Activated CD8-positive, alpha-beta memory T cell treated with anti-CD3 and anti-CD28 coated beads for 4 hours (primary cell): ENCODE data around the gene TLR4.

ENCODE experiments used
- DNase-seq, 2 donors: peaks; one replicate each; pipeline ENCODE4 v3.0.0-alpha.2; 2020; ENCODE audit warnings: low read depth in 2 of 2

The TLR4 gene

GRCh38 chr9:117714282-117714681, 10.1 kb downstream of the TLR4 start:
- no peak for DNase-seq

DNA sequence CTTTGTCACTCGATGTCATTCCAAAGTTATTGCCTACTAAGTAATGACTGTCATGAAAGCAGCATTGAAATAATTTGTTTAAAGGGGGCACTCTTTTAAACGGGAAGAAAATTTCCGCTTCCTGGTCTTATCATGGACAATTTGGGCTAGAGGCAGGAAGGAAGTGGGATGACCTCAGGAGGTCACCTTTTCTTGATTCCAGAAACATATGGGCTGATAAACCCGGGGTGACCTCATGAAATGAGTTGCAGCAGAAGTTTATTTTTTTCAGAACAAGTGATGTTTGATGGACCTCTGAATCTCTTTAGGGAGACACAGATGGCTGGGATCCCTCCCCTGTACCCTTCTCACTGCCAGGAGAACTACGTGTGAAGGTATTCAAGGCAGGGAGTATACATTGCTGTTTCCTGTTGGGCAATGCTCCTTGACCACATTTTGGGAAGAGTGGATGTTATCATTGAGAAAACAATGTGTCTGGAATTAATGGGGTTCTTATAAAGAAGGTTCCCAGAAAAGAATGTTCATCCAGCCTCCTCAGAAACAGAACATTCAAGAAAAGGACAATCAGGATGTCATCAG, 11.3 kb downstream of the TLR4 start:
- DNase-seq = no peak

- DNase-seq = no peak
Measured at GRCh38 chr9:117718085-117718484, 13.9 kb downstream of the TLR4 start.

DNA sequence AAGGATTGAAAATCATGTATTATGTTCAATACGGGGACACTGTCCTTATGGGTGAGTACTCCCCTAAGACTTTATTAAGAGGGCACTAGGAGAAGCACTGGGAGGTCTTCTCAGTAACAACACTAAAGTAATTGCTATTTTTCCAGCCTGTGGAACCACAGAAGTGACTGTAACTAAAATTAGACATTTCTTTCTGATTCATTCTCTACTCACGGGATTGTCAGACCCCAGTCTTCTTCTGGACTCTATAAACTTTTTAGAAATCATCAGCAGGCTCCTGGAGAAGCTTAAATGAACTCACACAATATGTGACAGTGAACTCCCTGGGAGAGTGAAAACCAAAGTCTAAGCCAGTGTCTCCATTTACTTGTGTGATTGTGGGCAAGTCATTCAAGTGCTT, 14.5 kb downstream of the TLR4 start:
- no peak for DNase-seq

DNA sequence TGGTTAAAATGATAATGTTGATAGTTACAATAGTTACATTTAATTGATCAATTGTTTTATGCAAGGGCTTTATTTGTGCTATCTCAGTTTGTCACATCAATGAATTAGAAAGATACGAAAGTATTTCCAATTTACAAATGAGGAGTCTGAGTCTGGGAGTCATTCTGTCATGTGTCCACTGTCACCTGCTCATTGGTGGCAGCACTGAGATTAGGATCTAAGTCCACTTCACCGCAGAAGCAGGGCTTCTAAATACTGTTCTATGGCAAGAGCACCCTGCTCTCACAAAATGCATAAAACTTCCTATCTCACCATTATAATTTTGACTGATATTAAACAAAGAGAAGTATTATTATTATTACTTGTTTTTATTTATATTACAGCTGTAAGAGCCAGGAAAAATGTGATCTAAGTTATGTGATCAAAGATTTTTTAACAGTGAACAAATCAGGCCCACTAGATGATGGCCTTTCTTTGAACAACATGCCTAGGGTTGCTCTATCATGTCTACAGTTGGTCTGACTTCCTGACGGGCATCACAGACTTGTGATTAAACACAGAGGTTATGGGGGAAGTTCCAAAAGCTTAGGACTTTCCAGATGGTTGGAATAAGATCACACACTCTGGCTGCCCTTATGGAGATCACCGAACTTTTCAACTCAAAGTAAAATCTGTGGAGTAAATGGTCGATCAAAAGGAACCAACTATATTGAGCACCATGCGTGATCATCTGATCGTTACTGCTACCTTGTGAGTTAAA, 15.1 kb downstream of the TLR4 start:
- DNase-seq = no peak

DNA sequence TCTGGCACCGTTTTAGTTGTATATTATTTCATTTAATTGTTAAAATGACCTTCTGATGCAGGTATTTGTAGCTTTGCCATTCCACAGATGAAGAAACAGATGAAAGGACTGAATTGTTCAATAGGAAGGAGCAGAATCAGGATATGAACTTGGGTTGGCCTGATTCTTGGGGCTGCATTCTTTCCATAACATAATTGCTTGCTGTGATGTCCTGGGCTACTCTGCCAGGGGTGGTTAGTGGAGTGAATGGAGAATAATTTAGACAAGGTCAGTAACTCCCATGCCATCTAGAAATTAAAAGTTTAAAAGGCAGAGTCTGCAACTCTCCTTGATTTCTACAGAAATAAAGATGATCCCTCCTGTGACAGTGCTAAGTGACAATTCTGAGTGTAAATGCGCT, 15.9 kb downstream of the TLR4 start:
- DNase-seq = no peak

DNA sequence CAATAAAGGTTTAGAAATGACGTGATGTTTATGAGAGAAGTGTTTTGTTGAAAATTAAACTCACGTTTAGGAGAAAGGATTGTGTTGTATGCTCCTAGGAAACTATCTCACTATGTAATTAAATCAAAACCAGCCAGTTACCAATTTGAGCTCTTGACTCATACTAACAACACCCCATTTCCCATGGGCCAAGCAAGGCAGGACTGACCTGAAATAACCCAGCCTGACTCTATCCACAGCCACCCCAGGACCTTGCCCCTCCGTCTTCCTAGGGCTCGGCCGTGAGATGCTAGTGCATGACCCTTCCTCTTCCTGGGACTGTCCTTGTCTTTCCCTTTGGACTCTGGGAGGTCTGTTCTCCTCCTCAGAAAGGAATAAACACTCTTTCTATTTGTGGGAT, 16.4 kb downstream of the TLR4 start:
- DNase-seq = no peak

- no peak for DNase-seq
Measured at GRCh38 chr9:117720987-117721386, 16.8 kb downstream of the TLR4 start.

- no peak for DNase-seq
Measured at GRCh38 chr9:117722108-117722761, 18.0 kb downstream of the TLR4 start.

DNA sequence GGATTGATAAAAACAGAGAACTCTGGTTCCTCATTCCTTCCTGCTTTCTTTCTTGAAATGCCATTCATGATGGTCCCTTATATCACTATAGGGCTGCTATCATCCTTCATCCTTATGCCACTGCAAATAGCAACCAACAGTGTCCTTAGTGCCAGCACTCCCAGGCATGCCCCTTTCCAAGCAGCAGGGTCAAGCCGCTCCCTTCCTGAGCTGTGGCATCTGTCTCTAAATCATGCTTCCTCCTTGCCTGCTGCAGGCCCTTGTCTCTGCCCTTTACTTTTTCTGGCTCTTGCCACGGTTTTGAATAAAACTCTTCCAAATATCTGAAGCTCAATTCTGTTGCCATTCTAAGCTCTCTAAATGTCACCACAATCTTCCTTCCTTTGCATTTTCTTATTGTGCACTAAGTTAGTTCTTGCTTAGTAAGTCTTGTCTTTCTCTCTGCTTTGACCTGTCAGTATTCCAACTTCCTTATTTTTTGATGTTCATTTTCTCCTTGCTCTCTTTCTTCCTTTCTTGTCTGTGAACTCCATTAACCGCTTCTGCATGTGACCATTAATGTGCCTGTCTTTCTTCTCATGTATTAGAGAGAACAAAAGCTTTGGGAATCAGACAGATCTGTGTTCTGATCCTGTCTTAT, 19.9 kb downstream of the TLR4 start:
- no peak for DNase-seq

GRCh38 chr9:117725426-117725887, 21.3 kb downstream of the TLR4 start:
- DNase-seq = no peak

- DNase-seq = no peak
Measured at GRCh38 chr9:117729375-117729774, 25.2 kb downstream of the TLR4 start.

DNA sequence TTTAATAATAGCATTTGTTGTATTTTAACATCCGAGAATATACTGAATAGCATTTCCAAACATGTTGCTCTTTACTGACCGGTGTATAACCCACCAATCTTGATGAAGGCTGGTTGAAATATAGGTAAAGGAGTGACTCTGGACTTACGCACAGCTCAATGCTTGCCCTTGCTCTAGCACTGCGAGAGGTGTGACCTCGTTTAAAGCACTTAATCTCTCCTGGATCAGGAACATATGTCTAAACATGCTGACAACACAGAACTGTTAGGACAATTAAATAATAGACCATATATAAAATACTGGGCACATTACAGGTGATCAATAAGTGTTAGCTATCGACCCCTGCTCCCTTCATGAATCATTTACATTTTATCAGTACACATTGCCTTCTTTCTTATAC, 28.3 kb downstream of the TLR4 start:
- no peak for DNase-seq

GRCh38 chr9:117733465-117733864, 29.3 kb downstream of the TLR4 start:
- no peak for DNase-seq

- DNase-seq = no peak
Measured at GRCh38 chr9:117734082-117734481, 29.9 kb downstream of the TLR4 start.

- DNase-seq = no peak
Measured at GRCh38 chr9:117734523-117735314, 30.5 kb downstream of the TLR4 start.

DNA sequence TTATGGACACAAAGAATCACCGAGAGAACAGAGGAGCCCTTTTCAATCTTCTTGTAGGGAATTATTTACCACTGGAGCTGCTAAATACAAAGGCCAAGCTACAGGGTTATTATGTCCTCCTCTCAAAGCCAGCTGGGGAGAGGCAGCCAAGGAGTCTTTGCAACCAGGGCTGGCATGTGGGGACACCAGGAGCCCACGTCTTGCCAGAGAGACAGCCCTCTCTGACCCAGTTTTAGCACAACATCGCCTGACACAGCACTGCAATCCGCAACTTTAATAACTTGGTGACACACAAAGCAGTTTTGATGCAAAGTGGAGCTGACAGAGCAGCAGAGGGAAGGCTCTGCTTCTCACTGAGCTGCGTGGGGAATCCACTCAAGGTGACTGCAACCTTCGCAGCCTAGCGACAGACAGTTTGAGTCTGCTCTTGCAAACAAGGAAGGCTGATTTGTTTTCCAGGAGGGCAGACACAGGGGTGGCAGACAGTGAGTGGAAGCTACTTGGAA, 33.6 kb downstream of the TLR4 start:
- no peak for DNase-seq

DNA sequence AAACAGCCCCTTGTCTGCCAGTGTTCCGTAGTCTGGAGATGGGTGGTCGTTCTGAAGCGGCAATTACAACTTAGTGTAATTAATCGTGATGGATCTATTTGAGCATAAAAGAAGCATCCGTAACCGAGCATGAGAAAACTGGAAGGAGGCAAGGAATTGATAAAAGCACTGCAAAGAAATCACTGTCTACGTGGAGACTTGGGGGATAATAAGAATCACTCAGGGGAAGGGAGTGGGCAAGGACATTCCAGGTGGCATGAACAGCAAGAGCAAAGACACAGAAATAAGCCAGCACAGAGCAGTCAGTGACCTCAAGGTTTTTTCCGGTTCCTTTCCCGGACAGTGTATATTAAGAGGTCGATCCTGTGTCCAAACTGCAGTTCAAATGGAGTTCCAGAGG, 35.0 kb downstream of the TLR4 start:
- DNase-seq = no peak

DNA sequence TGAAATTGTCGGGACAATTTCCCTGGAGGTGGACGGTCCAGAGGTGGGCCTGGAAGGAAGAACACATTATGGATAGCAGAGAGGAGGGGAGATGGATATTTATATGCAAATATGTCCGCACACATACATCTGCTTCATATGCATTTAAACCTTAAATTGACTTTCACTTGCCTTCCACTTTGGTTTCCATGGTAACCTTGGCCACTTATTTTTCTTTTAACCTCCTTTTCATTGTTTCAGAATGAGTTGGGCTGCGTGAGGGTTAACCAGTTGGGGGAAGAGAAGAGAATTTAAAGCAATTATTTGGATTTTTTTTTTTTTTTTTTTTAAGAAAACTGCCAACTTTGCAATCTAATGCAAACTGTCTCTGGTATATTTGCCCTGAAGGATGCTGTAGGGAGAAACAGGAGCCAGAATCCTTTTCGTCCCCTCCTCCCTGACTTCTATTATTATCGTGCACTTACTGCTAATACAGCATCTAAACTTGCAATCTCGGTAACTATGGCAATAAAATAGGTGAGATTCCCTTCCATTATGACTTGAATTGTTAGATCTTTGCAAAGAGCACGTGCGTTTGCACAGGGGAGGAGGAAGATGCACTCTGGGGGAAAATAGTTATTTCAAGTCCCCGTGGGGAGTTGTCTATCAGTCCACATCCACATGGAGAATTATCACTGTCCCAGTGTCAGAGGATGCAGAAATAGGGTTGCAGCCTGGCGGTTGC, 35.6 kb downstream of the TLR4 start:
- no peak for DNase-seq

DNA sequence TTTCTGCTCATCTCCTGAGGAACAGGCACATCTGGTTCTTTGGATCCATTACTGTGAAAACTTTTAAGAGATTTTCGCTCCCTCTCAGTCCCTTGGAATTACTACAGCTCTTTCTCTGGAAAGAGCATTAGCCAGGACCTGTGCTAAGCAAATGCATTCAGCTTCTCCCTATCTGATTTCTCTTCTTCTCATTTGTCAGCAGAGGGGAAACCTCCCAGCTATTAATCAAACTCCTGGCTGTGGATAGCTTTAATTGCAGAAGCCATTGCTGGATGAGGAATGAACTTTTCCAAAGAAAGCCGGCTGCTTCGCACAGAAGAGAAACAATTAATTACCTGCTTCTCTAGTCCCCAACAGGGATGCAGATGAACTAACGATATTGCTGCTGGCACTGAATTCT, 37.9 kb downstream of the TLR4 start:
- no peak for DNase-seq

DNA sequence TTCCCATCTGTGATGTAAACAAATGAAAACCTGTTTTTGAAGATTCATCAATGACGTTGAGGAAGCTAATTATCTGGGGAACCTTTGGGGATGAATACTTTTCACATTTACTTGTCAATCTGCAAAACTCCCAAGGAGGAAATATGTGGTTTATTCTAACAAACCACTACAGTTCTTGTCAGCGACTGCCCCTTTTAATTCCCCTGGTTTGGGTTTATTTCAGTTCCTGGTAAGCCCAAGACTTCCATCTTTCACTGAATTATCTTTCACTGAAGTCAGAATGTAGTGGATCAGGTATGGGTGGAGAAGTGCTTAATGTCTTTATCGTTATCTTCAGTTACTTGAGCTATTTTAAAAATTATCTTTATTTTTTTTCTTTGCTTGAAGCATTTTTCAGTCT, 40.2 kb downstream of the TLR4 start:
- no peak for DNase-seq
